GM12875 (cell line): Measurements from ENCODE around the gene JAG2.

Source experiments
- H3K4me3 ChIP-seq: one replicate; pipeline ENCODE4 v1.5.1; 2011; ENCODE audit warnings: low read depth, low read length, control low read depth
- TF ChIP-seq, protein P1 (sequence below): IDR thresholded peaks from 2 replicates; pipeline ENCODE4 v1.5.1; 2011; ENCODE audit warnings: low read depth, mild to moderate bottlenecking, control low read depth, inconsistent platforms, low read length, moderate library complexity, borderline replicate concordance; ENCODE audit not compliant: insufficient read depth

The JAG2 gene

GRCh38 chr14:105173901-105174894 is 5.6 kb upstream of the JAG2 start:
- TF ChIP-seq, protein P1, sequence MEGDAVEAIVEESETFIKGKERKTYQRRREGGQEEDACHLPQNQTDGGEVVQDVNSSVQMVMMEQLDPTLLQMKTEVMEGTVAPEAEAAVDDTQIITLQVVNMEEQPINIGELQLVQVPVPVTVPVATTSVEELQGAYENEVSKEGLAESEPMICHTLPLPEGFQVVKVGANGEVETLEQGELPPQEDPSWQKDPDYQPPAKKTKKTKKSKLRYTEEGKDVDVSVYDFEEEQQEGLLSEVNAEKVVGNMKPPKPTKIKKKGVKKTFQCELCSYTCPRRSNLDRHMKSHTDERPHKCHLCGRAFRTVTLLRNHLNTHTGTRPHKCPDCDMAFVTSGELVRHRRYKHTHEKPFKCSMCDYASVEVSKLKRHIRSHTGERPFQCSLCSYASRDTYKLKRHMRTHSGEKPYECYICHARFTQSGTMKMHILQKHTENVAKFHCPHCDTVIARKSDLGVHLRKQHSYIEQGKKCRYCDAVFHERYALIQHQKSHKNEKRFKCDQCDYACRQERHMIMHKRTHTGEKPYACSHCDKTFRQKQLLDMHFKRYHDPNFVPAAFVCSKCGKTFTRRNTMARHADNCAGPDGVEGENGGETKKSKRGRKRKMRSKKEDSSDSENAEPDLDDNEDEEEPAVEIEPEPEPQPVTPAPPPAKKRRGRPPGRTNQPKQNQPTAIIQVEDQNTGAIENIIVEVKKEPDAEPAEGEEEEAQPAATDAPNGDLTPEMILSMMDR: no peak

GRCh38 chr14:105173145-105173544 is 4.6 kb upstream of the JAG2 start:
- no peak overlapping the region for H3K4me3 ChIP-seq
- TF ChIP-seq, protein P1: no peak

More at GRCh38 chr14:105173901-105174894, 5.6 kb upstream of the JAG2 start:
- H3K4me3 ChIP-seq: no peak overlapping the region

GRCh38 chr14:105172476-105172875 is 3.9 kb upstream of the JAG2 start:
- TF ChIP-seq, protein P1: no peak
- H3K4me3 ChIP-seq: no peak overlapping the region

GRCh38 chr14:105171004-105171673 is 2.6 kb upstream of the JAG2 start:
- H3K4me3 ChIP-seq: no peak overlapping the region

GRCh38 chr14:105169776-105170655 is 1.4 kb upstream of the JAG2 start:
- no peak overlapping the region for H3K4me3 ChIP-seq
- TF ChIP-seq, protein P1: no peak

More at GRCh38 chr14:105171004-105171673, 2.6 kb upstream of the JAG2 start:
- TF ChIP-seq, protein P1: no peak

DNA sequence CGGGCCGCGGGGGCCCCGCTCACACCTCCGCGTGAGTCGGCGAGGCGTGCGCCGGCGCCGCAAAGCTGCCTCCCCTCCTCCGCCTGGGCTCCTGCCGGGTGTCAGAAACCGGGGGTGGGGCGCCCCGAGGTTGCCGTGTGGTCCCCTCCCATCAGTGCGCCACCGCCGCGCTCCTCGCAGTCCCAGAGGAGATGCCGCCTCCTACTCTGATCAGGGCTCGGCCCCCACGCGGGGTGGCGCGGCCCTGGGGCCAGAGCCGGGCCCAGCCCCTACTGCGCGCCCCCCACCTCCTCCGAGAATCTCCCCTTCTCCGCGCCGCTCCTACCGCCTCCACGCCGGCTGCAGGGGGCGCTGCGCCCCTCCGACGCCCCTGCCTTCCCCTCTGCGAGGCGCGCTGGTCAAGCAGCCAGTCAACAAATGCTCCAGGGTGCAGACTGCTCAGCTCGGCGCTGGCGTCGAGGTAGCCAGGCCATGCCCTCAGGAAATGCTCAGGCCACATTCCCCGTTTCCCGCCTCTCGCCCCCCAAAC is 467 bp upstream of the JAG2 start:
- H3K4me3 ChIP-seq: peak overlapping the region; percentile 5
- TF ChIP-seq, protein P1: peak; percentile 61
